AG08396 (cell line): ENCODE measurements around the gene LCMT1.
A peak's percentile ranks its signal among the peaks of the same experiment; 100 is the strongest.
"Not testable (repeated sequence)": the region's sequence is repeated elsewhere in the genome, so short reads cannot be mapped to it uniquely, and the experiment has no call there.

ENCODE experiments used
- DNase-seq: peaks from one replicate; pipeline ENCODE4 v3.0.0; 2012; ENCODE audit warnings: low spot score, mixed read lengths

The LCMT1 gene

GRCh38 chr16:25148568-25149215, 37.1 kb downstream of the LCMT1 start:
- DNase-seq: no peak

- peak; percentile 60 for DNase-seq
Observed at GRCh38 chr16:25151996-25152395, 40.5 kb downstream of the LCMT1 start.

- no peak for DNase-seq
Observed at GRCh38 chr16:25155553-25156460, 44.3 kb downstream of the LCMT1 start.

- no peak for DNase-seq
Observed at GRCh38 chr16:25157271-25157875, 45.8 kb downstream of the LCMT1 start.

- DNase-seq: no peak
Observed at GRCh38 chr16:25158401-25158800, 46.9 kb downstream of the LCMT1 start.

GRCh38 chr16:25161753-25162367, 50.3 kb downstream of the LCMT1 start:
- DNase-seq: no peak

GRCh38 chr16:25163683-25164082, 52.1 kb downstream of the LCMT1 start:
- DNase-seq: no peak

- DNase-seq: no peak
Observed at GRCh38 chr16:25165284-25165683, 53.7 kb downstream of the LCMT1 start.

GRCh38 chr16:25167920-25168319, 56.4 kb downstream of the LCMT1 start:
- not testable (repeated sequence) for DNase-seq

GRCh38 chr16:25171390-25171789, 59.8 kb downstream of the LCMT1 start:
- no peak for DNase-seq

- DNase-seq: no peak
Observed at GRCh38 chr16:25172831-25173230, 61.3 kb downstream of the LCMT1 start.

- DNase-seq: no peak
Observed at GRCh38 chr16:25174285-25174684, 62.7 kb downstream of the LCMT1 start.

GRCh38 chr16:25176136-25176535, 64.6 kb downstream of the LCMT1 start:
- DNase-seq: no peak

- DNase-seq: no peak
Observed at GRCh38 chr16:25177512-25177830, 65.9 kb downstream of the LCMT1 start.

- no peak for DNase-seq
Observed at GRCh38 chr16:25177831-25178688, 66.5 kb downstream of the LCMT1 start.

- DNase-seq: not testable (repeated sequence)
Observed at GRCh38 chr16:25181236-25181635, 69.7 kb downstream of the LCMT1 start.

- no peak for DNase-seq
Observed at GRCh38 chr16:25184771-25185170, 73.2 kb downstream of the LCMT1 start.

GRCh38 chr16:25187491-25187795, 75.9 kb downstream of the LCMT1 start:
- DNase-seq: no peak

GRCh38 chr16:25189305-25189704, 77.8 kb downstream of the LCMT1 start:
- no peak for DNase-seq

GRCh38 chr16:25192096-25192495, 80.6 kb downstream of the LCMT1 start:
- DNase-seq: no peak

- no peak for DNase-seq
Observed at GRCh38 chr16:25194273-25194878, 82.8 kb downstream of the LCMT1 start.
